ENCODE measurements around the gene CCDC116.

DNA sequence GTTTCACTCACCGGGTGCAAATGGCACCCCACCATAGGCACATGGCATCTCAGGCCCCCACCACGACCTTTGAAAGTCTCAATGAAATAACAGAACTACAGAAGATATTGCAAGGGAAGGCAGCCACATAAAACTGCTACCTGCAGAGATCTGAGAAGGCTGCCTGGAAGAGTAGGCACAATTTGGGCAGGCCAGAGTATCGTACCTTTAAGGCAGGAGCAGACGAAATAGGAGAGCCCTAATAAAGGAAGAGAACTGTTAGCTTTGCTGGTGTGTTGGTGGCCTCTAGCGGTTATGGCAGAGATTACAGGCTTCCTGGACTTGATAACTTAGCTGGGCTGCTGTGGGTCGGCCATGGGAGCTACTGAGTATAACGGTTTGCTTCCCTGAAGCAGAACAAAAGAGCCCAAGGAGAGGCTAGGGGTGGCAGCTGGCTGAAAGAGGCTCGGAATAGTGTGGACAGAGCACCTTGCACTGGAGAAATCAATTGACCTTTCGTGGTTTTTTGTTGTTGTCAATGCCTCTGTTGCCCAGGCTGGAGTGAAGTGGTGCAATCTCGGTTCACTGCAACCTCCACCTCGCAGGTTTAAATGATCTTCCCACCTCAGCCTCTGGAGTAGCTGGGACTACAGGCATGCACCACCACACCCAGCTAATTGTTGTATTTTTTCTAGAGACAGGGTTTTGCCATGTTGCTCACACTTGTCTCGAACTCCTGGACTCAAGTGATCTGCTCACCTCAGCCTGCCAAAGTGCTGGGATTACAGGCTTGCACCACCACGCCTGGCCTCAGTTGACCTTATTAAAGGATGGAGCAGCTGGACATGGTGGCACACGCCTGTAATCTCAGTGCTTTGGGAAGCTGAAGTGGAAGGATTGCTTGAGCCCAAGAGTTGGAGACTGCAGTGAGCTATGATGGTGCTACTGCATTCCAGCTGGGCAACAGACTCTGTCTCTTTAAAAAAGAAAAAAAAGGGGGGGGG, 14.3 kb downstream of the CCDC116 start:
- TF ChIP-seq EZH2 (IDR thresholded peaks at IDR 0.05; ENCODE audit: low read depth, unreplicated experiment) (no peak), POLR2AphosphoS5 (IDR thresholded peaks at IDR 0.05; ENCODE audit: low read depth) (no peak), EZH2phosphoT487 (IDR thresholded peaks at IDR 0.05; ENCODE audit: unreplicated experiment) (no peak), JUNB (IDR thresholded peaks at IDR 0.05; ENCODE audit: unreplicated experiment) (no peak), NANOG (IDR thresholded peaks at IDR 0.05; ENCODE audit: borderline replicate concordance) (no peak), ZNF114 (CRISPR knock-in tag; IDR thresholded peaks at IDR 0.05) (no peak), STAT1 (IDR thresholded peaks at IDR 0.05; ENCODE audit: unreplicated experiment) (no peak)
- TF ChIP-seq, protein P1, sequence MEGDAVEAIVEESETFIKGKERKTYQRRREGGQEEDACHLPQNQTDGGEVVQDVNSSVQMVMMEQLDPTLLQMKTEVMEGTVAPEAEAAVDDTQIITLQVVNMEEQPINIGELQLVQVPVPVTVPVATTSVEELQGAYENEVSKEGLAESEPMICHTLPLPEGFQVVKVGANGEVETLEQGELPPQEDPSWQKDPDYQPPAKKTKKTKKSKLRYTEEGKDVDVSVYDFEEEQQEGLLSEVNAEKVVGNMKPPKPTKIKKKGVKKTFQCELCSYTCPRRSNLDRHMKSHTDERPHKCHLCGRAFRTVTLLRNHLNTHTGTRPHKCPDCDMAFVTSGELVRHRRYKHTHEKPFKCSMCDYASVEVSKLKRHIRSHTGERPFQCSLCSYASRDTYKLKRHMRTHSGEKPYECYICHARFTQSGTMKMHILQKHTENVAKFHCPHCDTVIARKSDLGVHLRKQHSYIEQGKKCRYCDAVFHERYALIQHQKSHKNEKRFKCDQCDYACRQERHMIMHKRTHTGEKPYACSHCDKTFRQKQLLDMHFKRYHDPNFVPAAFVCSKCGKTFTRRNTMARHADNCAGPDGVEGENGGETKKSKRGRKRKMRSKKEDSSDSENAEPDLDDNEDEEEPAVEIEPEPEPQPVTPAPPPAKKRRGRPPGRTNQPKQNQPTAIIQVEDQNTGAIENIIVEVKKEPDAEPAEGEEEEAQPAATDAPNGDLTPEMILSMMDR (conservative IDR thresholded peaks at IDR 0.05; ENCODE audit: low read depth in 2 of 2), result peak; percentile 87 to 89
- TF ChIP-seq, protein P2, sequence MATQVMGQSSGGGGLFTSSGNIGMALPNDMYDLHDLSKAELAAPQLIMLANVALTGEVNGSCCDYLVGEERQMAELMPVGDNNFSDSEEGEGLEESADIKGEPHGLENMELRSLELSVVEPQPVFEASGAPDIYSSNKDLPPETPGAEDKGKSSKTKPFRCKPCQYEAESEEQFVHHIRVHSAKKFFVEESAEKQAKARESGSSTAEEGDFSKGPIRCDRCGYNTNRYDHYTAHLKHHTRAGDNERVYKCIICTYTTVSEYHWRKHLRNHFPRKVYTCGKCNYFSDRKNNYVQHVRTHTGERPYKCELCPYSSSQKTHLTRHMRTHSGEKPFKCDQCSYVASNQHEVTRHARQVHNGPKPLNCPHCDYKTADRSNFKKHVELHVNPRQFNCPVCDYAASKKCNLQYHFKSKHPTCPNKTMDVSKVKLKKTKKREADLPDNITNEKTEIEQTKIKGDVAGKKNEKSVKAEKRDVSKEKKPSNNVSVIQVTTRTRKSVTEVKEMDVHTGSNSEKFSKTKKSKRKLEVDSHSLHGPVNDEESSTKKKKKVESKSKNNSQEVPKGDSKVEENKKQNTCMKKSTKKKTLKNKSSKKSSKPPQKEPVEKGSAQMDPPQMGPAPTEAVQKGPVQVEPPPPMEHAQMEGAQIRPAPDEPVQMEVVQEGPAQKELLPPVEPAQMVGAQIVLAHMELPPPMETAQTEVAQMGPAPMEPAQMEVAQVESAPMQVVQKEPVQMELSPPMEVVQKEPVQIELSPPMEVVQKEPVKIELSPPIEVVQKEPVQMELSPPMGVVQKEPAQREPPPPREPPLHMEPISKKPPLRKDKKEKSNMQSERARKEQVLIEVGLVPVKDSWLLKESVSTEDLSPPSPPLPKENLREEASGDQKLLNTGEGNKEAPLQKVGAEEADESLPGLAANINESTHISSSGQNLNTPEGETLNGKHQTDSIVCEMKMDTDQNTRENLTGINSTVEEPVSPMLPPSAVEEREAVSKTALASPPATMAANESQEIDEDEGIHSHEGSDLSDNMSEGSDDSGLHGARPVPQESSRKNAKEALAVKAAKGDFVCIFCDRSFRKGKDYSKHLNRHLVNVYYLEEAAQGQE (IDR thresholded peaks at IDR 0.05; ENCODE audit: unreplicated experiment), result no peak
- TF ChIP-seq, protein P3, sequence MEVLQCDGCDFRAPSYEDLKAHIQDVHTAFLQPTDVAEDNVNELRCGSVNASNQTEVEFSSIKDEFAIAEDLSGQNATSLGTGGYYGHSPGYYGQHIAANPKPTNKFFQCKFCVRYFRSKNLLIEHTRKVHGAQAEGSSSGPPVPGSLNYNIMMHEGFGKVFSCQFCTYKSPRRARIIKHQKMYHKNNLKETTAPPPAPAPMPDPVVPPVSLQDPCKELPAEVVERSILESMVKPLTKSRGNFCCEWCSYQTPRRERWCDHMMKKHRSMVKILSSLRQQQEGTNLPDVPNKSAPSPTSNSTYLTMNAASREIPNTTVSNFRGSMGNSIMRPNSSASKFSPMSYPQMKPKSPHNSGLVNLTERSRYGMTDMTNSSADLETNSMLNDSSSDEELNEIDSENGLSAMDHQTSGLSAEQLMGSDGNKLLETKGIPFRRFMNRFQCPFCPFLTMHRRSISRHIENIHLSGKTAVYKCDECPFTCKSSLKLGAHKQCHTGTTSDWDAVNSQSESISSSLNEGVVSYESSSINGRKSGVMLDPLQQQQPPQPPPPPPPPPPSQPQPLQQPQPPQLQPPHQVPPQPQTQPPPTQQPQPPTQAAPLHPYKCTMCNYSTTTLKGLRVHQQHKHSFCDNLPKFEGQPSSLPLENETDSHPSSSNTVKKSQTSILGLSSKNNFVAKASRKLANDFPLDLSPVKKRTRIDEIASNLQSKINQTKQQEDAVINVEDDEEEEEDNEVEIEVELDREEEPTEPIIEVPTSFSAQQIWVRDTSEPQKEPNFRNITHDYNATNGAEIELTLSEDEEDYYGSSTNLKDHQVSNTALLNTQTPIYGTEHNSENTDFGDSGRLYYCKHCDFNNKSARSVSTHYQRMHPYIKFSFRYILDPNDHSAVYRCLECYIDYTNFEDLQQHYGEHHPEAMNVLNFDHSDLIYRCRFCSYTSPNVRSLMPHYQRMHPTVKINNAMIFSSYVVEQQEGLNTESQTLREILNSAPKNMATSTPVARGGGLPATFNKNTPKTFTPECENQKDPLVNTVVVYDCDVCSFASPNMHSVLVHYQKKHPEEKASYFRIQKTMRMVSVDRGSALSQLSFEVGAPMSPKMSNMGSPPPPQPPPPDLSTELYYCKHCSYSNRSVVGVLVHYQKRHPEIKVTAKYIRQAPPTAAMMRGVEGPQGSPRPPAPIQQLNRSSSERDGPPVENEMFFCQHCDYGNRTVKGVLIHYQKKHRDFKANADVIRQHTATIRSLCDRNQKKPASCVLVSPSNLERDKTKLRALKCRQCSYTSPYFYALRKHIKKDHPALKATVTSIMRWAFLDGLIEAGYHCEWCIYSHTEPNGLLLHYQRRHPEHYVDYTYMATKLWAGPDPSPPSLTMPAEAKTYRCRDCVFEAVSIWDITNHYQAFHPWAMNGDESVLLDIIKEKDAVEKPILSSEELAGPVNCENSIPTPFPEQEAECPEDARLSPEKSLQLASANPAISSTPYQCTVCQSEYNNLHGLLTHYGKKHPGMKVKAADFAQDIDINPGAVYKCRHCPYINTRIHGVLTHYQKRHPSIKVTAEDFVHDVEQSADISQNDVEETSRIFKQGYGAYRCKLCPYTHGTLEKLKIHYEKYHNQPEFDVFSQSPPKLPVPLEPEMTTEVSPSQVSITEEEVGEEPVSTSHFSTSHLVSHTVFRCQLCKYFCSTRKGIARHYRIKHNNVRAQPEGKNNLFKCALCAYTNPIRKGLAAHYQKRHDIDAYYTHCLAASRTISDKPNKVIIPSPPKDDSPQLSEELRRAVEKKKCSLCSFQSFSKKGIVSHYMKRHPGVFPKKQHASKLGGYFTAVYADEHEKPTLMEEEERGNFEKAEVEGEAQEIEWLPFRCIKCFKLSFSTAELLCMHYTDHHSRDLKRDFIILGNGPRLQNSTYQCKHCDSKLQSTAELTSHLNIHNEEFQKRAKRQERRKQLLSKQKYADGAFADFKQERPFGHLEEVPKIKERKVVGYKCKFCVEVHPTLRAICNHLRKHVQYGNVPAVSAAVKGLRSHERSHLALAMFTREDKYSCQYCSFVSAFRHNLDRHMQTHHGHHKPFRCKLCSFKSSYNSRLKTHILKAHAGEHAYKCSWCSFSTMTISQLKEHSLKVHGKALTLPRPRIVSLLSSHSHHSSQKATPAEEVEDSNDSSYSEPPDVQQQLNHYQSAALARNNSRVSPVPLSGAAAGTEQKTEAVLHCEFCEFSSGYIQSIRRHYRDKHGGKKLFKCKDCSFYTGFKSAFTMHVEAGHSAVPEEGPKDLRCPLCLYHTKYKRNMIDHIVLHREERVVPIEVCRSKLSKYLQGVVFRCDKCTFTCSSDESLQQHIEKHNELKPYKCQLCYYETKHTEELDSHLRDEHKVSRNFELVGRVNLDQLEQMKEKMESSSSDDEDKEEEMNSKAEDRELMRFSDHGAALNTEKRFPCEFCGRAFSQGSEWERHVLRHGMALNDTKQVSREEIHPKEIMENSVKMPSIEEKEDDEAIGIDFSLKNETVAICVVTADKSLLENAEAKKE (CRISPR knock-in tag; IDR thresholded peaks at IDR 0.05), result no peak

Data from GM23338 (cell line).